AG10803 (cell line): ENCODE results near the gene PADI4.
A peak's percentile ranks its signal among the peaks of the same experiment; 100 is the strongest.

ENCODE experiments used
- DNase-seq: peaks from one replicate; pipeline ENCODE4 v3.0.0; 2010; ENCODE audit warnings: low read depth
- H3K4me3 ChIP-seq: 2 replicates; pipeline ENCODE4 v1.5.1; 2011; ENCODE audit warnings: mild to moderate bottlenecking, low read length, control low read depth
- CTCF ChIP-seq: conservative IDR thresholded peaks from 2 replicates; pipeline ENCODE4 v1.5.1; 2011; ENCODE audit warnings: mild to moderate bottlenecking, low read length, control low read depth, inconsistent platforms

Gene PADI4

GRCh38 chr1:17274186-17275170 is 33.5 kb upstream of the PADI4 start:
- no peak overlapping the region for H3K4me3 ChIP-seq
- peak; percentile 62 for TF ChIP-seq CTCF
- peak; percentile 26 for DNase-seq

- H3K4me3 ChIP-seq: no peak overlapping the region
- TF ChIP-seq CTCF: no peak; the same call in 1 of the 2 replicates
- DNase-seq: peak; percentile 76
Measured at GRCh38 chr1:17276568-17276967, 31.4 kb upstream of the PADI4 start.

GRCh38 chr1:17277511-17278159 is 30.4 kb upstream of the PADI4 start:
- H3K4me3 ChIP-seq: no peak overlapping the region
- no peak for DNase-seq
- TF ChIP-seq CTCF: no peak

GRCh38 chr1:17278996-17279830 is 28.8 kb upstream of the PADI4 start:
- TF ChIP-seq CTCF: no peak
- DNase-seq: no peak
- no peak overlapping the region for H3K4me3 ChIP-seq

GRCh38 chr1:17280436-17280835 is 27.6 kb upstream of the PADI4 start:
- TF ChIP-seq CTCF: no peak
- H3K4me3 ChIP-seq: no peak overlapping the region
- no peak for DNase-seq

GRCh38 chr1:17280894-17281293 is 27.1 kb upstream of the PADI4 start:
- DNase-seq: no peak

More at GRCh38 chr1:17280894-17281293, 27.1 kb upstream of the PADI4 start:
- no peak overlapping the region for H3K4me3 ChIP-seq
- no peak for TF ChIP-seq CTCF
